Erythroblast (primary cell): ENCODE measurements around the gene KLHL29.

Experiments used
- GATA1 ChIP-seq: IDR thresholded peaks from 2 replicates; pipeline ENCODE4 v1.6.1; 2011; ENCODE audit warnings: low read depth, mild to moderate bottlenecking, control low read depth, low read length, moderate library complexity
- POLR2A ChIP-seq: IDR thresholded peaks from 2 replicates; pipeline ENCODE4 v1.6.1; 2011; ENCODE audit warnings: mild to moderate bottlenecking, low read length

DNA sequence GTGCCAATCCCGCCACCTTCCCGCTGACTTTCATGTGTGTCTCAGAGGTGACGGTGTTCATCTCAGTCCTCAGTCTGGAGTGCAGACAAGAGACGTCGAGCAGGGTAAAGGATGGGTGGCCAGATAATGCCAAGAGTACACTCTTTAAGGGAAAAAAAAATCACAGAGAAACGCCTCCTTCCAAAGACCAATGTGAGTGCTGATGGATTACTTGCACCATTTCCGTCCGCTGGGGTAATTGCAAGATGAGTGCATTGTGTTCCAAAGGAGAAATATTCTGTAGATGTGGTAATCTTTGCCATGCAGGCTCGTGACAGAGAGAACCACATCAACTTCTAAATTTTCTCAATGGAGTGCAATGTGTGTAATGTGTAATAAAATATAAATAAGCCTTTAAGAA, 81.0 kb downstream of the KLHL29 start:
- no peak for TF ChIP-seq POLR2A
- no peak for TF ChIP-seq GATA1
